Activated CD4-positive, alpha-beta memory T cell treated with anti-CD3 and anti-CD28 coated beads, Interleukin-2, amount 10 ng/mL, durations not matched to agents 7 days and 5 days (primary cell): ENCODE results near the gene ABHD12B. TPM values are rescaled to one million over a fixed set of nuclear protein-coding genes. Genes with fewer than 3 reads are reported as not detected.

Experiments used
- CTCF ChIA-PET: fragments of 350-600 bp; sonication (Branson Sonifier 250); formaldehyde crosslinking; loops from one replicate; lab custom pipeline; 2021; ENCODE audit warnings: antibody characterized with exemption, inconsistent platforms; lab: Charles Lee
- POLR2A ChIA-PET: fragments of 350-600 bp; sonication (Branson Sonifier 250); formaldehyde crosslinking; loops from one replicate; lab custom pipeline; 2021; ENCODE audit warnings: antibody characterized with exemption; lab: Charles Lee
- DNase-seq: peaks from one replicate; pipeline ENCODE4 v3.0.0-alpha.2; 2020
- H3K27ac Mint-ChIP-seq: one replicate; pipeline ENCODE4 v1.8.0; 2021; ENCODE audit warnings: mild to moderate bottlenecking, mixed read lengths
- H3K27me3 Mint-ChIP-seq: one replicate; pipeline ENCODE4 v1.8.0; 2021; ENCODE audit warnings: mixed read lengths
- H3K36me3 Mint-ChIP-seq: one replicate; pipeline ENCODE4 v1.8.0; 2021; ENCODE audit warnings: low read depth, mixed read lengths
- H3K4me1 Mint-ChIP-seq: one replicate; pipeline ENCODE4 v1.8.0; 2021; ENCODE audit warnings: mixed read lengths
- H3K4me3 Mint-ChIP-seq: one replicate; pipeline ENCODE4 v1.8.0; 2021; ENCODE audit warnings: mild to moderate bottlenecking, mixed read lengths
- H3K9me3 Mint-ChIP-seq: one replicate; pipeline ENCODE4 v1.8.0; 2021; ENCODE audit warnings: mixed read lengths
- total RNA-seq, 2 experiments: library from RNA; stranded (reverse); gene quantifications; one replicate each; pipeline ENCODE4 v1.2.3, GENCODE V29; 2021

ABHD12B gene
- total RNA-seq, 2 experiments from 2014 or later, result not detected

- ChIA-PET POLR2A (interaction anchor here (0.8 to 4.5 kb wide), 9 partner anchors 9 to 1211 kb away, joined by 3 to 19 read pairs (median 3); partner anchors contain the start of genes MGAT2 and RPL36AL), CTCF (interaction anchor here (5.3 kb wide), 1 partner anchor 29 kb away, joined by 23 read pairs; no protein-coding TSS in a partner anchor)
- Mint-ChIP-seq H3K27ac (peak within 1 kb of the TSS; percentile 79), H3K36me3 (peaks cover 24% of the 10 kb centered on the region), H3K4me3 (peak within 1 kb of the TSS; percentile 90), H3K9me3 (no peaks in the 10 kb centered on the region), H3K27me3 (peaks cover 13% of the 10 kb centered on the region), H3K4me1 (peaks cover 34% of the 10 kb centered on the region)
- DNase-seq, result peak; percentile 75
Observed at GRCh38 chr14:50830932-50831725, 40.7 kb upstream of the ABHD12B start, which contains the start of gene NIN. Gene NIN, minus strand, starts transcription at chr14:50831162. Its CDS starts 9,106 bp downstream, at chr14:50822056.

GRCh38 chr14:50831726-50832168, 40.1 kb upstream of the ABHD12B start:
- H3K27me3 Mint-ChIP-seq, result peaks cover 13% of the 10 kb centered on the region
- peaks cover 18% of the 10 kb centered on the region for H3K36me3 Mint-ChIP-seq
- peak overlapping the region; percentile 79 for H3K27ac Mint-ChIP-seq
- no peak for DNase-seq
- ChIA-PET POLR2A (interaction anchor here (0.6 to 4.5 kb wide), 9 partner anchors 10 to 1212 kb away, joined by 3 to 19 read pairs (median 3); partner anchors contain the start of genes MGAT2 and RPL36AL), CTCF (interaction anchor here (5.3 kb wide), 1 partner anchor 28 kb away, joined by 23 read pairs; no protein-coding TSS in a partner anchor)
- H3K4me3 Mint-ChIP-seq, result peak overlapping the region; percentile 90
- H3K4me1 Mint-ChIP-seq, result peaks cover 34% of the 10 kb centered on the region
- no peaks in the 10 kb centered on the region for H3K9me3 Mint-ChIP-seq

GRCh38 chr14:50832935-50833630, 38.8 kb upstream of the ABHD12B start:
- no peaks in the 10 kb centered on the region for H3K9me3 Mint-ChIP-seq
- no peak overlapping the region for H3K4me3 Mint-ChIP-seq
- DNase-seq, result no peak
- no peak overlapping the region for H3K27ac Mint-ChIP-seq
- CTCF ChIA-PET, result interaction anchor here (0.6 to 5.3 kb wide), 2 partner anchors 27 to 55 kb away, joined by 3 to 23 read pairs; no protein-coding TSS in a partner anchor
- POLR2A ChIA-PET, result no interaction called here
- peaks cover 12% of the 10 kb centered on the region for H3K36me3 Mint-ChIP-seq
- peaks cover 13% of the 10 kb centered on the region for H3K27me3 Mint-ChIP-seq
- peaks cover 34% of the 10 kb centered on the region for H3K4me1 Mint-ChIP-seq

- Mint-ChIP-seq H3K4me3 (no peak overlapping the region), H3K9me3 (no peaks in the 10 kb centered on the region), H3K27ac (no peak overlapping the region), H3K36me3 (peaks cover 1% of the 10 kb centered on the region), H3K27me3 (peaks cover 11% of the 10 kb centered on the region), H3K4me1 (peaks cover 29% of the 10 kb centered on the region)
- no peak for DNase-seq
- POLR2A ChIA-PET, result no interaction called here
- CTCF ChIA-PET, result interaction anchor here (5.3 kb wide), 1 partner anchor 25 kb away, joined by 23 read pairs; no protein-coding TSS in a partner anchor
Observed at GRCh38 chr14:50834802-50835276, 37.0 kb upstream of the ABHD12B start.

- Mint-ChIP-seq H3K4me3 (no peak overlapping the region), H3K36me3 (no peaks in the 10 kb centered on the region), H3K4me1 (peaks cover 27% of the 10 kb centered on the region), H3K9me3 (no peaks in the 10 kb centered on the region), H3K27ac (no peak overlapping the region), H3K27me3 (peaks cover 11% of the 10 kb centered on the region)
- ChIA-PET CTCF (interaction anchor here (0.9 to 5.3 kb wide), 2 partner anchors 25 to 57 kb away, joined by 4 to 23 read pairs; no protein-coding TSS in a partner anchor), POLR2A (interaction anchor here (1.0 kb wide), 1 partner anchor 9 kb away, joined by 3 read pairs; no protein-coding TSS in a partner anchor)
- DNase-seq, result no peak
Observed at GRCh38 chr14:50835280-50835679, 36.6 kb upstream of the ABHD12B start.

GRCh38 chr14:50836515-50836914, 35.3 kb upstream of the ABHD12B start:
- ChIA-PET POLR2A (no interaction called here), CTCF (no interaction called here)
- Mint-ChIP-seq H3K27me3 (peaks cover 17% of the 10 kb centered on the region), H3K4me1 (peaks cover 27% of the 10 kb centered on the region), H3K4me3 (no peak overlapping the region), H3K27ac (no peak overlapping the region), H3K9me3 (peaks cover 4% of the 10 kb centered on the region), H3K36me3 (no peaks in the 10 kb centered on the region)
- no peak for DNase-seq

GRCh38 chr14:50837271-50837670, 34.6 kb upstream of the ABHD12B start:
- peaks cover 13% of the 10 kb centered on the region for H3K27me3 Mint-ChIP-seq
- H3K9me3 Mint-ChIP-seq, result peaks cover 4% of the 10 kb centered on the region
- no peak overlapping the region for H3K4me3 Mint-ChIP-seq
- POLR2A ChIA-PET, result no interaction called here
- peaks cover 21% of the 10 kb centered on the region for H3K4me1 Mint-ChIP-seq
- CTCF ChIA-PET, result no interaction called here
- DNase-seq, result no peak
- no peaks in the 10 kb centered on the region for H3K36me3 Mint-ChIP-seq
- no peak overlapping the region for H3K27ac Mint-ChIP-seq

GRCh38 chr14:50837850-50838470, 33.9 kb upstream of the ABHD12B start:
- POLR2A ChIA-PET, result interaction anchor here (1.5 kb wide), 1 partner anchor 9 kb away, joined by 4 read pairs; no protein-coding TSS in a partner anchor
- DNase-seq, result no peak
- no peak overlapping the region for H3K4me3 Mint-ChIP-seq

GRCh38 chr14:50839048-50839447, 32.8 kb upstream of the ABHD12B start:
- Mint-ChIP-seq H3K36me3 (no peaks in the 10 kb centered on the region), H3K27me3 (peaks cover 10% of the 10 kb centered on the region), H3K4me1 (peaks cover 21% of the 10 kb centered on the region), H3K27ac (no peak overlapping the region), H3K4me3 (no peak overlapping the region), H3K9me3 (peaks cover 4% of the 10 kb centered on the region)
- no peak for DNase-seq
- POLR2A ChIA-PET, result interaction anchor here (0.7 to 1.5 kb wide), 3 partner anchors 10 to 172 kb away, joined by 3 to 4 read pairs (median 4); no protein-coding TSS in a partner anchor
- CTCF ChIA-PET, result interaction anchor here (0.9 to 2.5 kb wide), 3 partner anchors 12 to 94 kb away, joined by 3 to 11 read pairs (median 3); no protein-coding TSS in a partner anchor

More at GRCh38 chr14:50837850-50838470, 33.9 kb upstream of the ABHD12B start:
- Mint-ChIP-seq H3K27ac (no peak overlapping the region), H3K36me3 (no peaks in the 10 kb centered on the region), H3K4me1 (peaks cover 21% of the 10 kb centered on the region), H3K27me3 (peaks cover 7% of the 10 kb centered on the region), H3K9me3 (peaks cover 4% of the 10 kb centered on the region)
- CTCF ChIA-PET, result interaction anchor here (1.5 to 2.5 kb wide), 2 partner anchors 11 to 22 kb away, joined by 3 to 11 read pairs; no protein-coding TSS in a partner anchor

GRCh38 chr14:50839691-50840090, 32.2 kb upstream of the ABHD12B start:
- POLR2A ChIA-PET, result interaction anchor here (0.7 to 0.8 kb wide), 3 partner anchors 10 to 173 kb away, joined by 3 to 4 read pairs (median 3); no protein-coding TSS in a partner anchor
- peaks cover 10% of the 10 kb centered on the region for H3K27me3 Mint-ChIP-seq

GRCh38 chr14:50844391-50844790, 27.5 kb upstream of the ABHD12B start:
- Mint-ChIP-seq H3K27ac (no peak overlapping the region), H3K4me1 (peaks cover 2% of the 10 kb centered on the region), H3K9me3 (peaks cover 4% of the 10 kb centered on the region), H3K36me3 (no peaks in the 10 kb centered on the region), H3K4me3 (no peak overlapping the region), H3K27me3 (peaks cover 22% of the 10 kb centered on the region)
- CTCF ChIA-PET, result no interaction called here
- DNase-seq, result no peak
- POLR2A ChIA-PET, result no interaction called here

More at GRCh38 chr14:50839691-50840090, 32.2 kb upstream of the ABHD12B start:
- DNase-seq, result no peak
- H3K4me3 Mint-ChIP-seq, result no peak overlapping the region
- no peaks in the 10 kb centered on the region for H3K36me3 Mint-ChIP-seq
- H3K4me1 Mint-ChIP-seq, result peaks cover 21% of the 10 kb centered on the region
- no peak overlapping the region for H3K27ac Mint-ChIP-seq
- CTCF ChIA-PET, result interaction anchor here (0.9 to 2.5 kb wide), 3 partner anchors 12 to 95 kb away, joined by 3 to 11 read pairs (median 3); no protein-coding TSS in a partner anchor
- H3K9me3 Mint-ChIP-seq, result peaks cover 4% of the 10 kb centered on the region

GRCh38 chr14:50845166-50845565, 26.7 kb upstream of the ABHD12B start:
- Mint-ChIP-seq H3K4me1 (no peaks in the 10 kb centered on the region), H3K9me3 (peaks cover 4% of the 10 kb centered on the region), H3K4me3 (no peak overlapping the region), H3K36me3 (no peaks in the 10 kb centered on the region), H3K27ac (no peak overlapping the region), H3K27me3 (peaks cover 22% of the 10 kb centered on the region)
- no peak for DNase-seq
- ChIA-PET POLR2A (no interaction called here), CTCF (no interaction called here)
